ENCODE data around the gene STAP1.
"Not testable (repeated sequence)": the region's sequence is repeated elsewhere in the genome, so short reads cannot be mapped to it uniquely, and the experiment has no call there.

Gene STAP1

GRCh38 chr4:67558493-67558892 is at the start of gene STAP1:
Gene STAP1 (plus strand): TSS chr4:67558727. CDS start chr4:67558810, 83 bp downstream.
- no peak for DNase-seq

- DNase-seq: no peak
These were observed 46.0 kb upstream of the STAP1 start for GRCh38 chr4:67512501-67512900.

- no peak for DNase-seq
These were observed 38.4 kb upstream of the STAP1 start for GRCh38 chr4:67520141-67520540.

GRCh38 chr4:67521506-67521905 is 37.0 kb upstream of the STAP1 start:
- DNase-seq: no peak

GRCh38 chr4:67522230-67522629 is 36.3 kb upstream of the STAP1 start:
- no peak for DNase-seq

- no peak for DNase-seq
These were observed 35.5 kb upstream of the STAP1 start for GRCh38 chr4:67522851-67523671.

GRCh38 chr4:67524140-67524539 is 34.4 kb upstream of the STAP1 start:
- DNase-seq: not testable (repeated sequence)

GRCh38 chr4:67531379-67531962 is 27.1 kb upstream of the STAP1 start:
- DNase-seq: no peak

- not testable (repeated sequence) for DNase-seq
These were observed 26.1 kb upstream of the STAP1 start for GRCh38 chr4:67532397-67532796.

- no peak for DNase-seq
These were observed 25.4 kb upstream of the STAP1 start for GRCh38 chr4:67533112-67533511.

- no peak for DNase-seq
These were observed 23.2 kb upstream of the STAP1 start for GRCh38 chr4:67535280-67535840.

GRCh38 chr4:67539830-67540229 is 18.7 kb upstream of the STAP1 start:
- DNase-seq: no peak

- DNase-seq: no peak
These were observed 16.5 kb upstream of the STAP1 start for GRCh38 chr4:67542076-67542475.

- peak; percentile 94 for DNase-seq
These were observed 13.1 kb upstream of the STAP1 start, which contains the start of gene CENPC for GRCh38 chr4:67545199-67546003. Gene CENPC (minus strand): TSS chr4:67545503. CDS start chr4:67545355, 148 bp downstream.

GRCh38 chr4:67546004-67546356 is 12.5 kb upstream of the STAP1 start:
- DNase-seq: peak; percentile 44

GRCh38 chr4:67546971-67547370 is 11.6 kb upstream of the STAP1 start:
- no peak for DNase-seq

GRCh38 chr4:67549123-67549522 is 9.4 kb upstream of the STAP1 start:
- no peak for DNase-seq

GRCh38 chr4:67550451-67550850 is 8.1 kb upstream of the STAP1 start:
- no peak for DNase-seq

GRCh38 chr4:67550857-67551256 is 7.7 kb upstream of the STAP1 start:
- no peak for DNase-seq

- DNase-seq: not testable (repeated sequence)
These were observed 6.3 kb upstream of the STAP1 start for GRCh38 chr4:67552146-67552792.

GRCh38 chr4:67554096-67554495 is 4.4 kb upstream of the STAP1 start:
- no peak for DNase-seq

GRCh38 chr4:67555447-67555846 is 3.1 kb upstream of the STAP1 start:
- DNase-seq: no peak

- DNase-seq: no peak
These were observed 2.1 kb upstream of the STAP1 start for GRCh38 chr4:67556436-67556835.

All from NCI-H2227 treated with DMSO at 0.1 percent for 48 hours (cell line).